ENCODE data around the gene SERINC4.
"Not testable (repeated sequence)": the region's sequence is repeated elsewhere in the genome, so short reads cannot be mapped to it uniquely, and the experiment has no call there.

SERINC4 gene

GRCh38 chr15:43748376-43748775, 51.6 kb downstream of the SERINC4 start:
- DNase-seq = no peak

GRCh38 chr15:43746903-43747309, 53.1 kb downstream of the SERINC4 start:
- not testable (repeated sequence) for DNase-seq

- DNase-seq = peak; percentile 95
Observed at GRCh38 chr15:43746245-43746902, 53.6 kb downstream of the SERINC4 start, which contains the start of gene PDIA3. TSS of gene PDIA3 (plus strand) at chr15:43746438. CDS start at chr15:43746540, 102 bp downstream.

Data from activated CD8-positive, alpha-beta memory T cell treated with anti-CD3 and anti-CD28 coated beads, Interleukin-2, amount 50 U/mL, for 48 hours (primary cell).